Measurements from ENCODE around the gene PRRG4.
"Not testable (repeated sequence)": the region's sequence is repeated elsewhere in the genome, so short reads cannot be mapped to it uniquely, and the experiment has no call there.

Gene PRRG4

DNA sequence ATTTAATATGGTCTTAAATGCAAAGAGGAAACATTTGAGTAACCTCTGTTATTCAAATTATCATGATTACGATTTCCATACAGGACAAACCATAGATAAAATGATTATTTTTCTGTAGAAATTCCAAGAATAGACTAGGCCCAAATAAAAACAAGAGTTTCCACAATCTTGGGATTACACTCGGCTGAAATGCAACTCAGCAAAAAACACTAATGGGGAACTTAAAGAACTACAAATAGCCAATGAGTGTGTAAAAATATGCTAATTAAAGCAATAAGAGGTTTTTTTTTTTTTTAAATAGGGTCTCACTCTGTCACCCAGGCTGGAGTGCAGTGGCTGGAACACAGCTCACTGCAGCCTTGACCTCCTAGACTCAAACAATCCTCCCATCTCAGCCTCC lies 10.5 kb upstream of the PRRG4 start:
- TF ChIP-seq, protein P1, sequence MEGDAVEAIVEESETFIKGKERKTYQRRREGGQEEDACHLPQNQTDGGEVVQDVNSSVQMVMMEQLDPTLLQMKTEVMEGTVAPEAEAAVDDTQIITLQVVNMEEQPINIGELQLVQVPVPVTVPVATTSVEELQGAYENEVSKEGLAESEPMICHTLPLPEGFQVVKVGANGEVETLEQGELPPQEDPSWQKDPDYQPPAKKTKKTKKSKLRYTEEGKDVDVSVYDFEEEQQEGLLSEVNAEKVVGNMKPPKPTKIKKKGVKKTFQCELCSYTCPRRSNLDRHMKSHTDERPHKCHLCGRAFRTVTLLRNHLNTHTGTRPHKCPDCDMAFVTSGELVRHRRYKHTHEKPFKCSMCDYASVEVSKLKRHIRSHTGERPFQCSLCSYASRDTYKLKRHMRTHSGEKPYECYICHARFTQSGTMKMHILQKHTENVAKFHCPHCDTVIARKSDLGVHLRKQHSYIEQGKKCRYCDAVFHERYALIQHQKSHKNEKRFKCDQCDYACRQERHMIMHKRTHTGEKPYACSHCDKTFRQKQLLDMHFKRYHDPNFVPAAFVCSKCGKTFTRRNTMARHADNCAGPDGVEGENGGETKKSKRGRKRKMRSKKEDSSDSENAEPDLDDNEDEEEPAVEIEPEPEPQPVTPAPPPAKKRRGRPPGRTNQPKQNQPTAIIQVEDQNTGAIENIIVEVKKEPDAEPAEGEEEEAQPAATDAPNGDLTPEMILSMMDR (IDR thresholded peaks at IDR 0.05; ENCODE audit: borderline replicate concordance, control extremely low read depth, extremely low read depth, insufficient read depth, missing control alignments): no peak
- in situ Hi-C loops (cut with MboI; ENCODE audit: low sequenced_read_pairs, unreplicated experiment): no loop called here
- DNase-seq (ENCODE audit: low spot score): no peak

DNA sequence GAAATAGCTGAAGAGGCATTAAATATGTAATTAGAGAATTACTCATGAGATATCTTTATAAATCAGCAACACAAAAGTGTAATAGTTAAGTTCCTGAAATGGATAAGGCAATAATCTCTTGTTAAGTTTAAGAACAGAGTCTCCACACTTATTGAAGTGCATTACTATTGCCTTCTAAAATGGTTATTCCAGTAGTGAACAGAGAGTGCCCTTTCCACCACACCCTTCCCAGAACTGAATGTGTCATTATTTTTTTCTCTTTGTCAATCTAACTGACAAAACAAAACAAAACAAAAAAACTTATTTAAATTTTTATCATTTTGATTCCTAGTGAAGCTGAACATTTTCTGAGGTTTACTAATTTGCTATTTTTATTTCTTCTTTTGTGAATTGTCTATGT lies 9.2 kb upstream of the PRRG4 start:
- in situ Hi-C loops (cut with MboI; ENCODE audit: low sequenced_read_pairs, unreplicated experiment): no loop called here
- TF ChIP-seq, protein P1 (IDR thresholded peaks at IDR 0.05; ENCODE audit: borderline replicate concordance, control extremely low read depth, extremely low read depth, insufficient read depth, missing control alignments): no peak
- no peak for DNase-seq (ENCODE audit: low spot score)

DNA sequence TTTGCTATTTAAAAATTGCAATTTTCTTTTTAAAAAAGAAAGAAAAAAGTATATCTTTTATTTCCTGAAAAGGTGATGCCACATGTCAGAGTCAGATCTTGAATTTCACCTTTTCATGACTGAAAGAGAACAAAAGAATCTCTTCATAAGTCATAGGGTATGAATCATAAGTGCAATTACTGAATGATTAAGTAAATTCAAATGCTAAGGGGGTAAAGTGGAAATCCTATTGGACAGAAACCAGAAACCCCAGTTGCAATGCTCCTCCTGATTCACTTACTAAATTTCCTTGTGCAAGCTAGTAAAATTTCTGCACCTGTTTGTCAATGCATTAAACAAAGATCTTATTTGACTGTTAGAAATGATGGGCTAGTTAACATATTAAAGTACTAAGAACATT lies 8.2 kb upstream of the PRRG4 start:
- no peak for DNase-seq (ENCODE audit: low spot score)
- in situ Hi-C loops (cut with MboI; ENCODE audit: low sequenced_read_pairs, unreplicated experiment): no loop called here
- TF ChIP-seq, protein P1 (IDR thresholded peaks at IDR 0.05; ENCODE audit: borderline replicate concordance, control extremely low read depth, extremely low read depth, insufficient read depth, missing control alignments): no peak

GRCh38 chr11:32821917-32822560 lies 7.7 kb upstream of the PRRG4 start:
- TF ChIP-seq, protein P1 (IDR thresholded peaks at IDR 0.05; ENCODE audit: borderline replicate concordance, control extremely low read depth, extremely low read depth, insufficient read depth, missing control alignments): no peak
- DNase-seq (ENCODE audit: low spot score): no peak
- in situ Hi-C loops (cut with MboI; ENCODE audit: low sequenced_read_pairs, unreplicated experiment): no loop called here

GRCh38 chr11:32823617-32824016 lies 6.1 kb upstream of the PRRG4 start:
- in situ Hi-C loops (cut with MboI; ENCODE audit: low sequenced_read_pairs, unreplicated experiment): not testable (repeated sequence)

GRCh38 chr11:32826113-32826512 lies 3.6 kb upstream of the PRRG4 start:
- TF ChIP-seq, protein P1 (IDR thresholded peaks at IDR 0.05; ENCODE audit: borderline replicate concordance, control extremely low read depth, extremely low read depth, insufficient read depth, missing control alignments): no peak
- in situ Hi-C loops (cut with MboI; ENCODE audit: low sequenced_read_pairs, unreplicated experiment): no loop called here
- DNase-seq (ENCODE audit: low spot score): no peak

More at GRCh38 chr11:32823617-32824016, 6.1 kb upstream of the PRRG4 start:
- DNase-seq (ENCODE audit: low spot score): not testable (repeated sequence)

GRCh38 chr11:32827276-32827675 lies 2.5 kb upstream of the PRRG4 start:
- in situ Hi-C loops (cut with MboI; ENCODE audit: low sequenced_read_pairs, unreplicated experiment): no loop called here
- TF ChIP-seq, protein P1 (IDR thresholded peaks at IDR 0.05; ENCODE audit: borderline replicate concordance, control extremely low read depth, extremely low read depth, insufficient read depth, missing control alignments): no peak
- DNase-seq (ENCODE audit: low spot score): no peak

All from GM13976 (cell line).